SK-MEL-5 (cell line): Measurements from ENCODE around the gene SPRYD3. TPM values are rescaled to one million over a fixed set of nuclear protein-coding genes. Genes with fewer than 3 reads are reported as not detected.
"Not testable (repeated sequence)": the region's sequence is repeated elsewhere in the genome, so short reads cannot be mapped to it uniquely, and the experiment has no call there.

ENCODE experiments used
- DNase-seq: peaks from one replicate; pipeline ENCODE4 v3.0.0-alpha.2; 2016; ENCODE audit warnings: low read depth, low spot score
- in situ Hi-C: cut with HindIII; loops from 2 replicates; pipeline ENCODE4 v1.10.0; 2016; ENCODE audit warnings: low sequenced_read_pairs, high pct_unique_total_duplicates, low pct_unique_long_range_greater_than_20kb
- total RNA-seq: library from RNA; depleted of rRNA; stranded (reverse); fragments of >200 nt; shearing (Covaris generic); gene quantifications from 2 replicates; pipeline ENCODE4 v1.2.3, GENCODE V29; 2014

The SPRYD3 gene
- total RNA-seq, 1 experiment from 2014 or later: 31.8 TPM

GRCh38 chr12:53048033-53048779 is 31.0 kb downstream of the SPRYD3 start:
- in situ Hi-C loops: no loop called here
- peak; percentile 42 for DNase-seq

GRCh38 chr12:53047221-53048032 is 31.8 kb downstream of the SPRYD3 start:
- peak; percentile 53 for DNase-seq
- in situ Hi-C loops: no loop called here

DNA sequence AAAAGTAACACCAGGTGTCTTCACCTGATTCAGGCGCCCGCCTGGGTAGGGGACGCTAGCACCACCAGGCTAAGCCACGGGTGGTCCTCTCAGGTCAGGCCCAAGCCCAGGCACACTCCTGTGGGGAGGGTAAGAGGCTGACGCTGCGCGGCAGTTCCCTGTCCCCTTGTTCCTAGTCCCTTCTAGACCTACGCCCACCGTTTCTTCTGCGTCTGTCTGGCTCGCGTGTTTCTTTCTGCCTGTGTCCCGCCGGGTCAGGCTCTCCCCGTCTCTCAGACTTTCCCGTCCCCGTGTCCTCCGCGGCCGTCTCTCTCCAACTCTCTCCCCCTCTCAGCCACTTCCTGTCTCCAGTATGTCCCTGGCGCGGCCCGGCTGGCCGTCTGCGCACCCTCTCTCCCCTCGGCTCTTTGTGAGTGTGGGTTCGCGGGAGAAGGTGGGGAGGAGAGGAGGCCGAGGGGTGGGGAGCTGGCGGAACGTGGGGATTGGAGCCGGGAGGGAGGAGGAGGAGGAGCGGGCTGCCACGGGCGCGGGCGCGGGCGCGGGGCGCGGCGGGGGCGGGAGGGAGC is 32.5 kb downstream of the SPRYD3 start:
- DNase-seq: no peak
- in situ Hi-C loops: no loop called here

DNA sequence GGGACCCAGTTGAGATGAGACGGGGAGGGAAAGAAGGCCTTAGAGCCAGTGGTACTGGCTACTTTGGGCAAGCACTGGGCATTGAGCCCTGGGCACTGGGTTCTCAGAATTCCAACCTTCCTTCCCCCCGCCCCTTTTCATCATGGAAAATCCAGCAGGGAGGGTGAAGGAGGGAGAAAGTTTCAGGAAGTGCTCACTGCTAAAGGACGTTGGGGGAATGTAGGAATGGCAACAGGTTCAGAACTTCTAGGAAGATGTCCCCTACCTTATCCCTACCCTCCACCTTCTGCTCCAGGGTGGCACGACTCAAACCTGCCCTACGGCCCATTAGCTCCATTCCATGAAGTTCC is 33.5 kb downstream of the SPRYD3 start:
- in situ Hi-C loops: no loop called here
- DNase-seq: no peak

DNA sequence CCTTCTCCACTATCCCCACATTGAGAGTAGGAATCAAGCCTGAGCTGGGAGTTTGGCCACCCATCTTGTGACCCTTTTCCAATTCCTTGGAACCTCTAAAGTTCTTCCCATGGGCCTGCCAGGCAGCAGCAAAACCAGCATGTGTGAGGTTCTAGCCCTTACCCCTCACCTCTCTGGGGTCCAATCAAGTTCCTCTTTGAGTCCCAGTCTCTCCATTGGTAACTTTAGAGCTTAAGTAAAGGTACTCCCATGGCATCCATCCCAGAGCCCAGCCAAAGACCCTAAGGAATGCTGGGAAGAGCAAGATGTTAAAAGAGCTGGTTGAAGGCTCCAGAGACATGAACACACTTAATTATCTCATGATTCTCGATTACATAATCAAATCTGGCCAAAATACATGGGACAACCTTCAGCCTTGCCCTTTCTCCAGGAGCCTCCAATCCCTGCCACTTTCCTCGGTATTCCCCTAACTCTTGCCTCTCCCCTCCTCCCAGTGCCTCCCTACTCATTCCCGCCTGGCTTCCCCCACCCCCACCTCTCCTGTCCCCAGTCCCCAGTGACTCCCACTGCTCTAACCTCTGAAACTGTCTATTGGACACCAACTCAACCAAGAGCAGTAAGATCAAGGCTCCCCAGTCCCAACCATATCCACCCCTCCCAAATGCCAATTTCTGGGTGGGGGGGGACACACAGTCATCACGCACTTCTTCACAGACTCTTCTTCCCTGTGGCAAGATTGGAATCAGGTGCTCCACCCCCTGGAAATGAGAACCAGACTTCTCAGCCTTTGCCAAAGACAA is 34.1 kb downstream of the SPRYD3 start:
- in situ Hi-C loops: no loop called here
- no peak for DNase-seq

DNA sequence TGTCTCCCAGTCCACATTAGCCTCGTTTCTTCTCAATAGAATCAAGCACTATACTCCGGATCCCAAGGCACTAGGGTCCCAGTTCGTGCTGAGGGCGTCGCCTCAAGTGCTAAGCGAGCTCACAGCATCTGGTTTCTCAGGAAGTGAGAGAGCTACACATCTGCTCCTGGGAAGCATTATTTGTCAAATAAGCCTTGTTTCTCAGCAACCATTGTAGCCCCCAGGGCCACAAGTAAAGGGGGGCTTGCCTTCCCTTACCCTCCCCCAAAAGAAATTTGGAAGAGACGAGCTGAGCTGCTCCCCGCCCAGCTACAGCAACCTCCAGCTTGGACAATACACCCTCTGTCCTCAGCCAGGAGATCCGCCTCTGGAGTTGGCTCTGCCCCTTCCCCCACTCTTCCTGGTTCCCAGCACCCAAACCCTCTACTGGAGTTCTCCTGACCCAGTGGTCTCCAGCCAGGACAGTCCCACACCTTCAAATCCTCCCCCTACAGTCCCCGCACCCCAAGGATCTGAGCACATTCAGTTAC is 35.1 kb downstream of the SPRYD3 start:
- in situ Hi-C loops: no loop called here
- peak; percentile 86 for DNase-seq

- DNase-seq: peak; percentile 33
- in situ Hi-C loops: no loop called here
Observed at GRCh38 chr12:53042607-53043454, 36.4 kb downstream of the SPRYD3 start.

GRCh38 chr12:53039851-53040250 is 39.3 kb downstream of the SPRYD3 start:
- DNase-seq: peak; percentile 77
- in situ Hi-C loops: no loop called here

DNA sequence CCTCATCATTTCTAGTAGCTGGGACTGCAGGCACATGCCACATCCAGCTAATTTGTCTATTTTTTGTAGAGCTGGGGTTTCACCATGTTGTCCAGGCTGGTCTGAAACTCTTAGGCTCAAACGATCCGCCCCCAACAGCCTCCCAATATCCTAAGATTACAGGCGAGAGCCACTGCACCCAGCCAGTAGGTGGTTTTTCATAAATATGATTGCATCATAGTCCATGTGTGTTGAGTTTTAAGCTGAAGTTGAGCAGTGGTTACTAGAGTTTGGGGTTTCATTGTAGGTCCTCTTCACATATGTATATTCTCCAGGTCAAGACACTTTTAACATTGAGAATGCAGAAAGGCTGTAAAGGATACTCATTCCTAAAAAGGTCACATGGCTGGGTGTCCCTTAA is 42.4 kb downstream of the SPRYD3 start:
- in situ Hi-C loops: no loop called here
- no peak for DNase-seq

DNA sequence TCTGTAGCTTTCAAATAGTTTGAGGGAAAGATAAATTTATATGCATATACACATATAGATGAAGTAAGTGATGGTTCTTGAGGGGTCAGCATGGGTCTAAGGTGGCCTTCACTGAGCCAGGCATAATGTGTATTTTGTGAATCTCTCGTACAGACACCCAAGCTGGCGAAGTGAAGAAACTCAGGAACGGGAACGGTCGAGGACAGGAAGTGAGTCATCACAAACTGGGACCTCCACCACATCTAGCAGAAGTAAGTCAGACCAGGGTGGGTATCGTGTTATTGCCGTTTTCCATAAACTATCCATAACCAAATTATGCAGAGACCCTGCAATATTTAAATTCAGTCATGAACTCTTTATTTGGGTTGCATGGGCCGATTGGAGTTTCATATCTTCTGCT is 44.7 kb downstream of the SPRYD3 start:
- DNase-seq: no peak
- in situ Hi-C loops: no loop called here

GRCh38 chr12:53033832-53034231 is 45.4 kb downstream of the SPRYD3 start:
- in situ Hi-C loops, DNase-seq: not testable (repeated sequence)

DNA sequence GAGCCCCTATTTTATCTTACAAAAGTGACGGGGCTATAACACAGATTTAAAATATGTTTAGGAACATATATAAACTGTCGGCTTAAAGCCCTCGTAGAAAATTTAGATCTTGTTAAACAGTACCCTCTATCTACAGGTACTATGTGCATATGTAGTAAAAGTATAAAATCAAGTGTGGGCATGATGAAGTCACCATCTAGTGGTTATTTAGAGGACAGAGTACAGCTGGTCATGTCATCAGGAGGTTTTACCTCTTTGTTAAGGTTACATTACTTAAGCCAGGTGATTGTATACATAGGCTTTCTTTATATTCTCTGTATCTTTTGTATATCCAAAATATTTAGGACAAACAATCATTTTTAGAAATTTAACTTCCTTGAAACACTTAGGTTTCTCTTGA is 47.6 kb downstream of the SPRYD3 start:
- in situ Hi-C loops: no loop called here
- DNase-seq: no peak

DNA sequence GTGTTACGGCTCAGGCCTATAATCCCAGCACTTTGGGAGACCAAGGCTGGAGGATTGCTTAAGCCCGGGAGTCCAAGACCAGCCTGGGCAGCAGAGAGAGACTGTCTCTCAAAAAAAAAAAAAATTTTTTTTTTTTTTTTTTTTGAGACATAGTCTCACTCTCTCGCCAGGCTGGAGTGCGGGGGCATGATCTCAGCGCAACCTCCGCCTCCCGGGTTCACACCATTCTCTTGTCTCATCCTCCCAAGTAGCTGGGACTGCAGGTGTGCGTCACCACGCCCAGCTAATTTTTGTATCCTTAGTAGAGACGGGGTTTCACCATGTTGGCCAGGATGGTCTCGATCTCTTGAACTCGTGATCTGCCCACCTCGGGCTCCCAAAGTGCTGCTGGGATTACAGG is 52.2 kb downstream of the SPRYD3 start:
- DNase-seq, in situ Hi-C loops: not testable (repeated sequence)

DNA sequence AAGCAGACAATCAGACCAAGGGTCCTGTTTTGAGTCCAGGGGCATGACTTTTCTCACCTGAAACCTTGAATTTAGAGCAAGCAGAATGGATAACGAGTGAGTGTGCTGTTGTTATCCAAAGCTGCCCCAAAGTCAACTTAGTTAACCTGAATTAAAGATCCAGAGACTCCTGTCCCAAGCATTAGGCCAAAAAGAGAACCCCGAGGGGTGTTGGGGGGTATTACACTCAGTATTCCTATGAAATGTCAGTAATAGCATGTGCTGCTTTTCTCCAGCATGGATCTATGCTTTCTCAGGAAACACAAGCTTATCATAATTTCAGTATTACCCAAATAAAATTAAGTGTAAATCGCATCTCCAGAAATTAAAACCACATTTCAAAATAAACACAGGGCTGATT is 53.9 kb downstream of the SPRYD3 start:
- in situ Hi-C loops: no loop called here
- no peak for DNase-seq

GRCh38 chr12:53014709-53015108 is 64.5 kb downstream of the SPRYD3 start:
- in situ Hi-C loops: no loop called here
- no peak for DNase-seq
